Measurements from ENCODE around the gene MAMLD1. TPM values are rescaled to one million over a fixed set of nuclear protein-coding genes. Genes with fewer than 3 reads are reported as not detected.
A peak's percentile ranks its signal among the peaks of the same experiment; 100 is the strongest.

The MAMLD1 gene
- total RNA-seq, 1 experiment from 2014 or later: 0.48 TPM

- no peaks in the 10 kb centered on the region for H3K27me3 ChIP-seq (ENCODE audit: insufficient read depth, low read length)
- H2AK5ac ChIP-seq (ENCODE audit: insufficient read length, low read length): no peak overlapping the region
- no peak overlapping the region; a peak in 1 of 5 replicates for H3K4me3 Mint-ChIP-seq
- H4K8ac ChIP-seq (replicated peaks; ENCODE audit: insufficient read length, low read depth, low read length): no peak overlapping the region
- H2BK20ac ChIP-seq (ENCODE audit: low read depth, low read length, poor library complexity, severe bottlenecking): no peak overlapping the region
- no peak overlapping the region for H2BK15ac ChIP-seq (ENCODE audit: low read depth, low read length)
- peak overlapping the region; percentile 16 for H3K18ac ChIP-seq (ENCODE audit: insufficient read length, low read depth, low read length)
- peaks cover 0 to 3% (median 0%) of the 10 kb centered on the region in 3 experiments; a peak in 2 of 7 replicates for H3K36me3 Mint-ChIP-seq (ENCODE audit: insufficient read depth in 1 of 3, low read depth in 3 of 3)
- H4K20me1 ChIP-seq (ENCODE audit: control insufficient read depth, insufficient read depth, insufficient read length): no peaks in the 10 kb centered on the region
- no peak overlapping the region for H3K56ac ChIP-seq (ENCODE audit: insufficient read length, low read depth, low read length)
- H2BK120ac ChIP-seq (ENCODE audit: low read depth, low read length, poor library complexity, severe bottlenecking): no peak overlapping the region
- H3K4ac ChIP-seq (ENCODE audit: low read depth, low read length): no peak overlapping the region
- H3K9me3 Mint-ChIP-seq: peaks cover 60 to 65% of the 10 kb centered on the region in 2 experiments
- peaks cover 9% of the 10 kb centered on the region for H3K23me2 ChIP-seq (ENCODE audit: insufficient read length, low read depth, low read length, poor library complexity, severe bottlenecking)
- TF ChIP-seq, protein P1, sequence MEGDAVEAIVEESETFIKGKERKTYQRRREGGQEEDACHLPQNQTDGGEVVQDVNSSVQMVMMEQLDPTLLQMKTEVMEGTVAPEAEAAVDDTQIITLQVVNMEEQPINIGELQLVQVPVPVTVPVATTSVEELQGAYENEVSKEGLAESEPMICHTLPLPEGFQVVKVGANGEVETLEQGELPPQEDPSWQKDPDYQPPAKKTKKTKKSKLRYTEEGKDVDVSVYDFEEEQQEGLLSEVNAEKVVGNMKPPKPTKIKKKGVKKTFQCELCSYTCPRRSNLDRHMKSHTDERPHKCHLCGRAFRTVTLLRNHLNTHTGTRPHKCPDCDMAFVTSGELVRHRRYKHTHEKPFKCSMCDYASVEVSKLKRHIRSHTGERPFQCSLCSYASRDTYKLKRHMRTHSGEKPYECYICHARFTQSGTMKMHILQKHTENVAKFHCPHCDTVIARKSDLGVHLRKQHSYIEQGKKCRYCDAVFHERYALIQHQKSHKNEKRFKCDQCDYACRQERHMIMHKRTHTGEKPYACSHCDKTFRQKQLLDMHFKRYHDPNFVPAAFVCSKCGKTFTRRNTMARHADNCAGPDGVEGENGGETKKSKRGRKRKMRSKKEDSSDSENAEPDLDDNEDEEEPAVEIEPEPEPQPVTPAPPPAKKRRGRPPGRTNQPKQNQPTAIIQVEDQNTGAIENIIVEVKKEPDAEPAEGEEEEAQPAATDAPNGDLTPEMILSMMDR (conservative IDR thresholded peaks at IDR 0.05): no peak
- no peak overlapping the region for H3K27ac ChIP-seq (ENCODE audit: insufficient read length, low read depth, low read length)
- no peak overlapping the region for H3K14ac ChIP-seq (ENCODE audit: insufficient read depth, low read length)
- H3K27ac Mint-ChIP-seq: no peak overlapping the region; a peak in 2 of 7 replicates
- H3K79me1 ChIP-seq (ENCODE audit: insufficient read depth, low read depth, low read length, poor library complexity, severe bottlenecking): no peaks in the 10 kb centered on the region
- H3K4me2 ChIP-seq (ENCODE audit: insufficient read depth, insufficient read length, low read length): no peak overlapping the region
- no peaks in the 10 kb centered on the region for H3K9me3 ChIP-seq (ENCODE audit: control insufficient read depth, low read depth, low read length)
- H4K91ac ChIP-seq (ENCODE audit: insufficient read length, low read depth, low read length): no peak overlapping the region
- no peaks in the 10 kb centered on the region for H3K79me2 ChIP-seq (ENCODE audit: insufficient read depth, low read length)
- no peak overlapping the region for H2BK12ac ChIP-seq (ENCODE audit: insufficient read length, low read depth, low read length)
- DNase-seq: no peak
- WGBS (ENCODE audit: extremely low coverage, insufficient read length, low lambda C conversion rate): no CpG with 5 or more reads among the region's 9 CpGs
- peaks cover 42 to 47% of the 10 kb centered on the region in 2 experiments for H3K4me1 Mint-ChIP-seq
- H4K5ac ChIP-seq (ENCODE audit: insufficient read length, low read depth, low read length): no peak overlapping the region
- peaks cover 19% of the 10 kb centered on the region; the same call in 1 of the 2 replicates for H3K4me1 ChIP-seq (ENCODE audit: insufficient read depth, low read length)
- no peak overlapping the region for H3K23ac ChIP-seq (ENCODE audit: insufficient read length, low read depth, low read length)
- H2BK5ac ChIP-seq (ENCODE audit: insufficient read length, low read length): no peak overlapping the region
- no peak overlapping the region for H3T11ph ChIP-seq (ENCODE audit: low read length)
- H3K9ac ChIP-seq (ENCODE audit: extremely low read depth, insufficient read length, low read length): no peak overlapping the region
- H2AFZ ChIP-seq (ENCODE audit: low read length): no peak overlapping the region
- H3K27me3 Mint-ChIP-seq (ENCODE audit: low read depth): no peaks in the 10 kb centered on the region; the same call in 1 of the 2 replicates
These were observed 141.5 kb downstream of the MAMLD1 start for GRCh38 chrX:150504397-150505182.
